Esophagus muscularis mucosa (tissue), 4 donors: ENCODE results near the gene WDHD1. TPM values are rescaled to one million over a fixed set of nuclear protein-coding genes. Genes with fewer than 3 reads are reported as not detected.
A peak's percentile ranks its signal among the peaks of the same experiment; 100 is the strongest.

ENCODE experiments used
- DNase-seq: peaks from one replicate; pipeline ENCODE4 v3.0.0-alpha.2; 2017; ENCODE audit errors: extremely low spot score
- H3K27ac ChIP-seq, 4 donors: fragments of 200-600 bp; sonication (generic); replicated peaks in 1 of 4; 1 replicate in 3 of 4; 2 replicates in 1 of 4; pipeline ENCODE4 v1.5.1; 2016 to 2019; ENCODE audit warnings: mild to moderate bottlenecking in 1 of 4
- H3K27me3 ChIP-seq, 4 donors: fragments of 200-600 bp; sonication (generic); one replicate each; pipeline versions ENCODE4 v1.5.1 to v1.6.0; 2016 to 2019
- H3K36me3 ChIP-seq, 4 donors: fragments of 200-600 bp; sonication (generic); one replicate each; pipeline ENCODE4 v1.5.1; 2016 to 2019
- H3K4me1 ChIP-seq, 4 donors: fragments of 200-600 bp; sonication (generic); one replicate each; pipeline ENCODE4 v1.5.1; 2016 to 2019
- H3K4me3 ChIP-seq, 4 donors: fragments of 200-600 bp; sonication (generic); 1 replicate in 2 of 4; 2 replicates in 2 of 4; pipeline ENCODE4 v1.5.1; 2016 to 2019; ENCODE audit warnings: mild to moderate bottlenecking in 4 of 4, moderate library complexity in 1 of 4
- H3K9me3 ChIP-seq, 4 donors: fragments of 200-600 bp; sonication (generic); 1 replicate in 3 of 4; 2 replicates in 1 of 4; pipeline ENCODE4 v1.5.1; 2016 to 2019
- EP300 ChIP-seq: sonication (generic); formaldehyde crosslinking; IDR thresholded peaks from one replicate; pipeline ENCODE4 v1.6.1; 2017; ENCODE audit warnings: antibody characterized with exemption
- POLR2A ChIP-seq: fragments of 450-650 bp; IDR thresholded peaks from one replicate; pipeline ENCODE4 v1.6.1; 2017; ENCODE audit warnings: antibody characterized with exemption, moderate library complexity, mild to moderate bottlenecking, low read depth
- POLR2AphosphoS5 ChIP-seq, 2 donors: sonication (generic); formaldehyde crosslinking; IDR thresholded peaks; one replicate each; pipeline ENCODE4 v1.6.1; 2017; ENCODE audit warnings: antibody characterized with exemption in 2 of 2
- WGBS: methylation state at CpG from one replicate; pipeline ENCODE4 v1.1.5; 2018; 5-methylcytosine and 5-hydroxymethylcytosine counted together
- intact Hi-C: fragments of 100-400 bp; cut with DNase I; formaldehyde crosslinking; loops from one replicate; pipeline ENCODE4 v1.15.1; 2023
- total RNA-seq, 4 donors: library from RNA; depleted of rRNA; stranded (reverse); fragments of >200 nt; gene quantifications; one replicate each; pipeline versions ENCODE4 v1.1.0 to v1.2.1, GENCODE V29; 2016
- TF ChIP-seq, protein P1 (sequence below), 3 experiments: fragments of 200-600 bp in 2 of 3; fragments of 450-650 bp in 1 of 3; sonication (generic) in 2 of 3; IDR thresholded peaks; one replicate each; pipeline ENCODE4 v1.5.1; 2017 to 2019; ENCODE audit warnings: antibody characterized with exemption in 3 of 3, mild to moderate bottlenecking in 2 of 3, moderate library complexity in 1 of 3

WDHD1 gene
- total RNA-seq, 4 donors from 2014 or later: 1.1 to 4.2 (median 1.4) TPM

DNA sequence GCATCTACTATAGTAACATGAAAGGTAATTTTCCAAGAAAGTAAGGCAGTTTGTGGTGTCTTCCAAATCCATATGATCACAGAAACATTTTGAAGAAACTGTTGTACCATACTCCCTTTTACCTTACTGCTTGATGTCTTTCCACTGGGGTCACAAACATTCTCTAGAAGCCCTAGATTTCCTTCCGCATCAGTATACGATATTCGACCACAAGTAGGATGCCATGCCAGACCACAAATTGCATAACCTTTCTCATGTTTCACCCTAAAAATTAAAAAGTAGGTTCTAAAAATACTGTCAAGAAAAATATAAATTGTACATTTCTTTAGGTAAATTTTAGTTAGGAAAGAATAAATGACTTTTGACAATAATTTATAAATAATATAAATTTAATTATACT is 26.5 kb downstream of the WDHD1 start:
- no peaks in the 10 kb centered on the region for H3K9me3 ChIP-seq
- H3K36me3 ChIP-seq: peaks cover 0 to 3% (median 0%) of the 10 kb centered on the region in 4 donors
- 90% methylated on average over 3 of the region's 3 CpGs for WGBS
- intact Hi-C loops: no loop called here
- no peak overlapping the region for H3K27ac ChIP-seq
- TF ChIP-seq, protein P1, sequence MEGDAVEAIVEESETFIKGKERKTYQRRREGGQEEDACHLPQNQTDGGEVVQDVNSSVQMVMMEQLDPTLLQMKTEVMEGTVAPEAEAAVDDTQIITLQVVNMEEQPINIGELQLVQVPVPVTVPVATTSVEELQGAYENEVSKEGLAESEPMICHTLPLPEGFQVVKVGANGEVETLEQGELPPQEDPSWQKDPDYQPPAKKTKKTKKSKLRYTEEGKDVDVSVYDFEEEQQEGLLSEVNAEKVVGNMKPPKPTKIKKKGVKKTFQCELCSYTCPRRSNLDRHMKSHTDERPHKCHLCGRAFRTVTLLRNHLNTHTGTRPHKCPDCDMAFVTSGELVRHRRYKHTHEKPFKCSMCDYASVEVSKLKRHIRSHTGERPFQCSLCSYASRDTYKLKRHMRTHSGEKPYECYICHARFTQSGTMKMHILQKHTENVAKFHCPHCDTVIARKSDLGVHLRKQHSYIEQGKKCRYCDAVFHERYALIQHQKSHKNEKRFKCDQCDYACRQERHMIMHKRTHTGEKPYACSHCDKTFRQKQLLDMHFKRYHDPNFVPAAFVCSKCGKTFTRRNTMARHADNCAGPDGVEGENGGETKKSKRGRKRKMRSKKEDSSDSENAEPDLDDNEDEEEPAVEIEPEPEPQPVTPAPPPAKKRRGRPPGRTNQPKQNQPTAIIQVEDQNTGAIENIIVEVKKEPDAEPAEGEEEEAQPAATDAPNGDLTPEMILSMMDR (IDR thresholded peaks at IDR 0.05): no peak
- no peak for TF ChIP-seq POLR2AphosphoS5 (IDR thresholded peaks at IDR 0.05)
- no peak for TF ChIP-seq EP300
- TF ChIP-seq POLR2A: no peak
- no peak for DNase-seq
- H3K4me3 ChIP-seq: no peak overlapping the region
- H3K27me3 ChIP-seq: no peaks in the 10 kb centered on the region
- no peaks in the 10 kb centered on the region for H3K4me1 ChIP-seq

DNA sequence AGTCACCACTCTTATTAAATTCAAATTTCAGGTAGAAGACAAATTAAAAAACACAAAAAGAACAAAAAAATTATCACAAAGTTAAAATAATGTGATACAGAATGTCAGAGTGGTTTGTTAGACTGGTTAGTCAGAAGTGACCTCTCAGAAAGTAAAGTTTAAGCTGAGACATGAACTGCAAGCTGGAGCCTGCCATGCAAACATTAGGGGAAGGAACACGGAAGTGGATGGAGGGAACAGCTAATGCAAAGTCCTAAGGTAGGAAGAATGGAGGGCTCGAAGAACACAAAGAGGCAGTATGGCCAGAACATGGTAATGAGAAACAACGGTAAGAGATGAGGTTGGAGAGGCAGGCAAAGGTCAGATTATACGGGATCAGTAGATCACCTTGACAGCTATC is 41.7 kb downstream of the WDHD1 start:
- H3K9me3 ChIP-seq: no peaks in the 10 kb centered on the region
- no peak overlapping the region for H3K4me3 ChIP-seq
- 94% methylated on average over 4 of the region's 4 CpGs for WGBS
- no peaks in the 10 kb centered on the region for H3K4me1 ChIP-seq
- no peaks in the 10 kb centered on the region for H3K27me3 ChIP-seq
- no peak overlapping the region for H3K27ac ChIP-seq
- intact Hi-C loops: no loop called here
- TF ChIP-seq EP300 (no peak), POLR2A (no peak), POLR2AphosphoS5 (IDR thresholded peaks at IDR 0.05) (no peak)
- TF ChIP-seq, protein P1 (IDR thresholded peaks at IDR 0.05): no peak
- peaks cover 0 to 7% (median 0%) of the 10 kb centered on the region in 4 donors for H3K36me3 ChIP-seq
- DNase-seq: no peak

DNA sequence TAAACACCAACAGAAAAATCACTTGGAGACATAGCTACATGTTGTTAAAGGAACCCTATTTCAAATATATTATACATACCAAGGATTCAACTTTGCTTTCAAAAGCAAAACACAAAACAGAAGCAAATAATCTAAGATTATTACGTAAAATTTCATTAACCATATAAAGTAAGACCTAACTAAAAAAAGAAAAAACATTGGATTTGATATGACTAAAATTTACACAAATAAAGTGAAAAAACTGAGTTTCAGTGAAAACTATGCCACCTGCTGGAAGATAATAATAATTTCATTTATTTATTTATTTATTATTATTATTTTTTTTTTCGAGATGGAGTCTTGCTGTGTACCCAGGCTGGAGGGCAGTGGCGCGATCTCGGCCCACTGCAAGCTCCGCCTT is 45.2 kb downstream of the WDHD1 start:
- WGBS: 88% methylated on average over 6 of the region's 6 CpGs
- H3K9me3 ChIP-seq: no peaks in the 10 kb centered on the region
- H3K36me3 ChIP-seq: peaks cover 0 to 3% (median 0%) of the 10 kb centered on the region in 4 donors
- H3K27me3 ChIP-seq: no peaks in the 10 kb centered on the region
- no peaks in the 10 kb centered on the region for H3K4me1 ChIP-seq
- H3K4me3 ChIP-seq: no peak overlapping the region
- H3K27ac ChIP-seq: no peak overlapping the region
- intact Hi-C loops: no loop called here
- DNase-seq: no peak
- TF ChIP-seq, protein P1 (IDR thresholded peaks at IDR 0.05): peak in 2 of 3 experiments; percentile 19 to 24
- no peak for TF ChIP-seq POLR2A
- no peak for TF ChIP-seq POLR2AphosphoS5 (IDR thresholded peaks at IDR 0.05)

DNA sequence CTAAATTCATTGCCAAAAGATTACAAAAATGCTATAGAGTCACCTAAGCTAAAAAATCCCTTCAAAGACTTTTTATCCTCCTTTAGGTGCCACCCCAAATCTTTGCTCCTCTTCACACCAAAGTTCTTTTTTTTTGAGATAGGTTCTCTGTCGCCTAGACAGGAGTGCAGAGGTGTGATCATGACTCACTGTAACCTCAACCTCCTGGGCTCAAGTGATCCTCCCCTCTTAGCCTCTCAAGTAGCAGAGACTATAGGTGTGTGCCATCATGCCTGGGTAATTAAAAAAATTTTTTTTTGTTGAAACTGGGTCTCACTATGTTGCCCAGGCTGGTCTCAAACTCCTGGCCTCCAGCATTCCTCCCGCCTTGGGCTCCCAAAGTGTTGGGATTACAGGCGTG is 47.9 kb downstream of the WDHD1 start:
- TF ChIP-seq POLR2AphosphoS5 (IDR thresholded peaks at IDR 0.05) (no peak), POLR2A (no peak), EP300 (no peak)
- TF ChIP-seq, protein P1 (IDR thresholded peaks at IDR 0.05): no peak
- no peaks in the 10 kb centered on the region for H3K27me3 ChIP-seq
- H3K9me3 ChIP-seq: no peaks in the 10 kb centered on the region
- WGBS: 90% methylated on average over 3 of the region's 3 CpGs
- no peak for DNase-seq
- no peak overlapping the region for H3K4me3 ChIP-seq
- H3K36me3 ChIP-seq: no peaks in the 10 kb centered on the region
- intact Hi-C loops: no loop called here
- no peaks in the 10 kb centered on the region for H3K4me1 ChIP-seq
- H3K27ac ChIP-seq: no peak overlapping the region

DNA sequence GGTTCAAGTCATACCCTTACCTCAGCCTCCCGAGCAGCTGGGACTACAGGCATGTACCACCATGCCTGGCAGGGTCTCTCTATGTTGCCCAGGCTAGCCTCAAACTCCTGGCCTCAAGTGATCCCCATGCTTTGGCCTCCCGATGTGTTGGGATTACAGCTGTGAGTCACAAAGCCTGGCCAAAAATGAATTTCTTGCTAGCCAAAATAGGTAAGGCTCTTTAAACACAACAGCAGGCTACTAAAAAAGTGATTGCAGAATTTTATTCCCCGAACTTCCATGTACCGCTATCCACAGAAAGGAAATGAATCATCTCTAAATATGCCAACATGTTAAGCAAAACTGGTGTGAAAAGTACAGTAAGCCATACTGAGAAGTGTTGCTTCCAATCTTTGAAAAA is 50.6 kb downstream of the WDHD1 start:
- intact Hi-C loops: no loop called here
- no peaks in the 10 kb centered on the region for H3K9me3 ChIP-seq
- H3K4me1 ChIP-seq: no peaks in the 10 kb centered on the region
- no peak for DNase-seq
- H3K27me3 ChIP-seq: no peaks in the 10 kb centered on the region
- no peak overlapping the region for H3K27ac ChIP-seq
- no peaks in the 10 kb centered on the region for H3K36me3 ChIP-seq
- no peak overlapping the region for H3K4me3 ChIP-seq
- 76% methylated on average over 4 of the region's 4 CpGs for WGBS
- TF ChIP-seq POLR2AphosphoS5 (IDR thresholded peaks at IDR 0.05) (no peak), POLR2A (no peak), EP300 (no peak)
